NCI-H1694 (cell line): ENCODE results near the gene SCAMP2.
"Not testable (repeated sequence)": the region's sequence is repeated elsewhere in the genome, so short reads cannot be mapped to it uniquely, and the experiment has no call there.

Experiments
- DNase-seq: peaks from one replicate; lab custom pipeline; 2025; lab: John Stamatoyannopoulos, UW

Gene SCAMP2

GRCh38 chr15:74873036-74873755 lies at the start of gene SCAMP2:
Gene SCAMP2 (minus strand): TSS chr15:74873365. CDS start chr15:74873255, 110 bp downstream.
- DNase-seq = peak; percentile 84

GRCh38 chr15:74920456-74920855 lies 47.3 kb upstream of the SCAMP2 start:
- no peak for DNase-seq

GRCh38 chr15:74917676-74918075 lies 44.5 kb upstream of the SCAMP2 start:
- no peak for DNase-seq

GRCh38 chr15:74913799-74914198 lies 40.6 kb upstream of the SCAMP2 start:
- DNase-seq = not testable (repeated sequence)

- DNase-seq = no peak
Measured at GRCh38 chr15:74913041-74913440, 39.9 kb upstream of the SCAMP2 start.

GRCh38 chr15:74908635-74909034 lies 35.5 kb upstream of the SCAMP2 start:
- DNase-seq = no peak

GRCh38 chr15:74907163-74907870 lies 34.2 kb upstream of the SCAMP2 start:
- DNase-seq = no peak

- peak; percentile 34 for DNase-seq
Measured at GRCh38 chr15:74906450-74907162, 33.4 kb upstream of the SCAMP2 start, which contains the start of gene FAM219B. Gene FAM219B (minus strand): TSS chr15:74906851. CDS start chr15:74906800, 51 bp downstream.

GRCh38 chr15:74906067-74906449 lies 32.9 kb upstream of the SCAMP2 start:
- no peak for DNase-seq

GRCh38 chr15:74904190-74904805 lies 31.1 kb upstream of the SCAMP2 start:
- DNase-seq = no peak

GRCh38 chr15:74903676-74904075 lies 30.5 kb upstream of the SCAMP2 start:
- DNase-seq = no peak

GRCh38 chr15:74902295-74903075 lies 29.3 kb upstream of the SCAMP2 start:
- DNase-seq = no peak

- DNase-seq = peak; percentile 43
Measured at GRCh38 chr15:74901612-74902063, 28.5 kb upstream of the SCAMP2 start.

GRCh38 chr15:74897300-74897701 lies 24.1 kb upstream of the SCAMP2 start:
- no peak for DNase-seq

GRCh38 chr15:74896316-74896715 lies 23.2 kb upstream of the SCAMP2 start:
- no peak for DNase-seq

GRCh38 chr15:74895830-74896229 lies 22.7 kb upstream of the SCAMP2 start:
- no peak for DNase-seq

GRCh38 chr15:74894383-74894782 lies 21.2 kb upstream of the SCAMP2 start:
- DNase-seq = not testable (repeated sequence)

- no peak for DNase-seq
Measured at GRCh38 chr15:74893627-74894026, 20.5 kb upstream of the SCAMP2 start.

- DNase-seq = no peak
Measured at GRCh38 chr15:74892931-74893330, 19.8 kb upstream of the SCAMP2 start.

- DNase-seq = no peak
Measured at GRCh38 chr15:74892313-74892712, 19.1 kb upstream of the SCAMP2 start.

GRCh38 chr15:74891469-74891868 lies 18.3 kb upstream of the SCAMP2 start:
- no peak for DNase-seq

GRCh38 chr15:74890665-74890960 lies 17.4 kb upstream of the SCAMP2 start:
- DNase-seq = no peak
